ENCODE results near the gene CATSPERB. TPM values are rescaled to one million over a fixed set of nuclear protein-coding genes. Genes with fewer than 3 reads are reported as not detected.
"Not testable (repeated sequence)": the region's sequence is repeated elsewhere in the genome, so short reads cannot be mapped to it uniquely, and the experiment has no call there.

Gene CATSPERB
- total RNA-seq, 2 experiments from 2014 or later: 0.92 to 1.5 TPM

- CTCF ChIA-PET: no interaction called here
- peaks cover 5% of the 10 kb centered on the region for H3K36me3 Mint-ChIP-seq (ENCODE audit: low read depth)
These were observed 19.8 kb upstream of the CATSPERB start for GRCh38 chr14:91751719-91752118.

GRCh38 chr14:91750634-91751198, 18.8 kb upstream of the CATSPERB start:
- ATAC-seq (no peak), DNase-seq (no peak)
- Mint-ChIP-seq H3K27ac (no peak overlapping the region), H3K27me3 (ENCODE audit: low read depth) (peaks cover 4% of the 10 kb centered on the region), H3K4me3 (no peak overlapping the region), H3K4me1 (ENCODE audit: low read depth) (no peaks in the 10 kb centered on the region), H3K36me3 (ENCODE audit: low read depth) (peaks cover 5% of the 10 kb centered on the region), H3K9me3 (ENCODE audit: insufficient read depth) (no peaks in the 10 kb centered on the region)
- CTCF ChIA-PET: no interaction called here
- POLR2A ChIA-PET: no interaction called here

More at GRCh38 chr14:91751719-91752118, 19.8 kb upstream of the CATSPERB start:
- POLR2A ChIA-PET: no interaction called here
- Mint-ChIP-seq H3K4me1 (ENCODE audit: low read depth) (no peaks in the 10 kb centered on the region), H3K9me3 (ENCODE audit: insufficient read depth) (no peaks in the 10 kb centered on the region), H3K4me3 (no peak overlapping the region), H3K27me3 (ENCODE audit: low read depth) (peaks cover 4% of the 10 kb centered on the region), H3K27ac (no peak overlapping the region)
- ATAC-seq (no peak), DNase-seq (no peak)

- no peak overlapping the region for H3K27ac Mint-ChIP-seq
- no peaks in the 10 kb centered on the region for H3K4me1 Mint-ChIP-seq (ENCODE audit: low read depth)
- DNase-seq (no peak), ATAC-seq (no peak)
- peaks cover 4% of the 10 kb centered on the region for H3K27me3 Mint-ChIP-seq (ENCODE audit: low read depth)
- POLR2A ChIA-PET: no interaction called here
- H3K9me3 Mint-ChIP-seq (ENCODE audit: insufficient read depth): no peaks in the 10 kb centered on the region
- CTCF ChIA-PET: interaction anchor here (1.3 kb wide), 1 partner anchor 247 kb away, joined by 3 read pairs; no protein-coding TSS in a partner anchor
- no peak overlapping the region for H3K4me3 Mint-ChIP-seq
- H3K36me3 Mint-ChIP-seq (ENCODE audit: low read depth): peaks cover 5% of the 10 kb centered on the region
These were observed 18.0 kb upstream of the CATSPERB start for GRCh38 chr14:91749868-91750267.

GRCh38 chr14:91748049-91748448, 16.2 kb upstream of the CATSPERB start:
- ATAC-seq (no peak), DNase-seq (no peak)
- no peaks in the 10 kb centered on the region for H3K9me3 Mint-ChIP-seq (ENCODE audit: insufficient read depth)
- peaks cover 5% of the 10 kb centered on the region for H3K36me3 Mint-ChIP-seq (ENCODE audit: low read depth)
- no peak overlapping the region for H3K27ac Mint-ChIP-seq
- CTCF ChIA-PET: no interaction called here
- no peaks in the 10 kb centered on the region for H3K4me1 Mint-ChIP-seq (ENCODE audit: low read depth)
- POLR2A ChIA-PET: no interaction called here
- H3K27me3 Mint-ChIP-seq (ENCODE audit: low read depth): peaks cover 4% of the 10 kb centered on the region
- H3K4me3 Mint-ChIP-seq: no peak overlapping the region

- no peak for ATAC-seq
- H3K36me3 Mint-ChIP-seq (ENCODE audit: low read depth): peaks cover 5% of the 10 kb centered on the region
- CTCF ChIA-PET: no interaction called here
These were observed 13.5 kb upstream of the CATSPERB start for GRCh38 chr14:91745344-91745743.

GRCh38 chr14:91744068-91744480, 12.2 kb upstream of the CATSPERB start:
- H3K4me1 Mint-ChIP-seq (ENCODE audit: low read depth): peaks cover 3% of the 10 kb centered on the region
- peaks cover 7% of the 10 kb centered on the region for H3K9me3 Mint-ChIP-seq (ENCODE audit: insufficient read depth)
- H3K36me3 Mint-ChIP-seq (ENCODE audit: low read depth): peaks cover 7% of the 10 kb centered on the region
- DNase-seq: no peak
- ChIA-PET CTCF (no interaction called here), POLR2A (no interaction called here)
- H3K4me3 Mint-ChIP-seq: no peak overlapping the region
- H3K27ac Mint-ChIP-seq: no peak overlapping the region
- no peak for ATAC-seq
- H3K27me3 Mint-ChIP-seq (ENCODE audit: low read depth): peaks cover 4% of the 10 kb centered on the region

More at GRCh38 chr14:91745344-91745743, 13.5 kb upstream of the CATSPERB start:
- Mint-ChIP-seq H3K4me1 (ENCODE audit: low read depth) (no peaks in the 10 kb centered on the region), H3K27me3 (ENCODE audit: low read depth) (peaks cover 4% of the 10 kb centered on the region), H3K9me3 (ENCODE audit: insufficient read depth) (peaks cover 6% of the 10 kb centered on the region), H3K4me3 (no peak overlapping the region), H3K27ac (no peak overlapping the region)
- POLR2A ChIA-PET: no interaction called here
- DNase-seq: no peak

GRCh38 chr14:91743305-91743653, 11.4 kb upstream of the CATSPERB start:
- no peak overlapping the region for H3K27ac Mint-ChIP-seq
- H3K36me3 Mint-ChIP-seq (ENCODE audit: low read depth): peaks cover 3% of the 10 kb centered on the region
- H3K9me3 Mint-ChIP-seq (ENCODE audit: insufficient read depth): peaks cover 7% of the 10 kb centered on the region
- H3K4me3 Mint-ChIP-seq: no peak overlapping the region
- peaks cover 3% of the 10 kb centered on the region for H3K4me1 Mint-ChIP-seq (ENCODE audit: low read depth)
- ATAC-seq (no peak), DNase-seq (no peak)
- peaks cover 4% of the 10 kb centered on the region for H3K27me3 Mint-ChIP-seq (ENCODE audit: low read depth)
- POLR2A ChIA-PET: no interaction called here
- CTCF ChIA-PET: no interaction called here

GRCh38 chr14:91742621-91743304, 10.9 kb upstream of the CATSPERB start:
- ChIA-PET POLR2A (no interaction called here), CTCF (interaction anchor here (1.6 kb wide), 1 partner anchor 168 kb away, joined by 3 read pairs; no protein-coding TSS in a partner anchor)
- Mint-ChIP-seq H3K4me3 (no peak overlapping the region), H3K27me3 (ENCODE audit: low read depth) (peaks cover 4% of the 10 kb centered on the region), H3K27ac (no peak overlapping the region), H3K36me3 (ENCODE audit: low read depth) (peaks cover 3% of the 10 kb centered on the region), H3K4me1 (ENCODE audit: low read depth) (peaks cover 3% of the 10 kb centered on the region), H3K9me3 (ENCODE audit: insufficient read depth) (peaks cover 7% of the 10 kb centered on the region)
- ATAC-seq (no peak), DNase-seq (no peak)

GRCh38 chr14:91739867-91740266, 8.0 kb upstream of the CATSPERB start:
- H3K9me3 Mint-ChIP-seq (ENCODE audit: insufficient read depth); DNase-seq; CTCF ChIA-PET; ATAC-seq; H3K4me1 Mint-ChIP-seq (ENCODE audit: low read depth); H3K36me3 Mint-ChIP-seq (ENCODE audit: low read depth); POLR2A ChIA-PET; H3K27me3 Mint-ChIP-seq (ENCODE audit: low read depth); H3K27ac Mint-ChIP-seq; H3K4me3 Mint-ChIP-seq: not testable (repeated sequence)

GRCh38 chr14:91737619-91738018, 5.7 kb upstream of the CATSPERB start:
- Mint-ChIP-seq H3K27ac (no peak overlapping the region), H3K36me3 (ENCODE audit: low read depth) (peaks cover 3% of the 10 kb centered on the region), H3K4me1 (ENCODE audit: low read depth) (peaks cover 3% of the 10 kb centered on the region), H3K9me3 (ENCODE audit: insufficient read depth) (peaks cover 7% of the 10 kb centered on the region), H3K27me3 (ENCODE audit: low read depth) (peaks cover 6% of the 10 kb centered on the region), H3K4me3 (no peak overlapping the region)
- CTCF ChIA-PET: no interaction called here
- no peak for DNase-seq
- POLR2A ChIA-PET: no interaction called here
- no peak for ATAC-seq

GRCh38 chr14:91732859-91733477, 1.1 kb upstream of the CATSPERB start:
- Mint-ChIP-seq H3K27ac (no peak overlapping the region), H3K36me3 (ENCODE audit: low read depth) (no peaks in the 10 kb centered on the region), H3K4me1 (ENCODE audit: low read depth) (no peaks in the 10 kb centered on the region), H3K4me3 (no peak overlapping the region), H3K9me3 (ENCODE audit: insufficient read depth) (no peaks in the 10 kb centered on the region), H3K27me3 (ENCODE audit: low read depth) (peaks cover 4% of the 10 kb centered on the region)
- CTCF ChIA-PET: interaction anchor here (0.7 to 1.4 kb wide), 2 partner anchors 13 to 178 kb away, joined by 3 to 4 read pairs; no protein-coding TSS in a partner anchor
- DNase-seq: no peak
- POLR2A ChIA-PET: no interaction called here
- ATAC-seq: no peak

- ChIA-PET CTCF (interaction anchor here (0.7 to 1.4 kb wide), 2 partner anchors 12 to 179 kb away, joined by 3 to 4 read pairs; no protein-coding TSS in a partner anchor), POLR2A (no interaction called here)
- no peaks in the 10 kb centered on the region for H3K9me3 Mint-ChIP-seq (ENCODE audit: insufficient read depth)
- no peak overlapping the region for H3K27ac Mint-ChIP-seq
- H3K4me1 Mint-ChIP-seq (ENCODE audit: low read depth): no peaks in the 10 kb centered on the region
- DNase-seq (no peak), ATAC-seq (no peak)
- H3K36me3 Mint-ChIP-seq (ENCODE audit: low read depth): no peaks in the 10 kb centered on the region
- no peak overlapping the region for H3K4me3 Mint-ChIP-seq
- peaks cover 4% of the 10 kb centered on the region for H3K27me3 Mint-ChIP-seq (ENCODE audit: low read depth)
These were observed 553 bp upstream of the CATSPERB start for GRCh38 chr14:91732439-91732838.

All from activated CD8-positive, alpha-beta T cell treated with anti-CD3 and anti-CD28 coated beads, Interleukin-2, amount 10 ng/mL, durations not matched to agents 7 days and 5 days (primary cell).